ENCODE measurements around the gene ARID4A.

The ARID4A gene

GRCh38 chr14:58265401-58265800, 33.0 kb upstream of the ARID4A start:
- TF ChIP-seq ESRRG (CRISPR knock-in tag; IDR thresholded peaks at IDR 0.05) (no peak), GLIS3 (CRISPR knock-in tag; IDR thresholded peaks at IDR 0.05) (no peak), ZFP3 (CRISPR knock-in tag; IDR thresholded peaks at IDR 0.05) (no peak), CSDC2 (CRISPR knock-in tag; IDR thresholded peaks at IDR 0.05) (no peak), PPARA (CRISPR knock-in tag; IDR thresholded peaks at IDR 0.05; ENCODE audit: borderline replicate concordance) (no peak), PATZ1 (CRISPR knock-in tag; IDR thresholded peaks at IDR 0.05; ENCODE audit: borderline replicate concordance) (no peak), CREB5 (CRISPR knock-in tag; IDR thresholded peaks at IDR 0.05; ENCODE audit: low read depth) (no peak), ZC3H10 (CRISPR knock-in tag; IDR thresholded peaks at IDR 0.05) (no peak)
- no peak for ATAC-seq

- TF ChIP-seq ZFP30 (CRISPR knock-in tag; IDR thresholded peaks at IDR 0.05) (no peak), TSHZ2 (CRISPR knock-in tag; IDR thresholded peaks at IDR 0.05) (no peak), RARB (CRISPR knock-in tag; IDR thresholded peaks at IDR 0.05) (no peak), BACH2 (CRISPR knock-in tag; IDR thresholded peaks at IDR 0.05; ENCODE audit: borderline replicate concordance) (no peak), CSDC2 (CRISPR knock-in tag; IDR thresholded peaks at IDR 0.05) (no peak)
- ATAC-seq, result no peak
Observed at GRCh38 chr14:58270628-58271027, 27.7 kb upstream of the ARID4A start.

GRCh38 chr14:58272588-58273372, 25.6 kb upstream of the ARID4A start:
- TF ChIP-seq CSDC2 (CRISPR knock-in tag; IDR thresholded peaks at IDR 0.05) (no peak), RARB (CRISPR knock-in tag; IDR thresholded peaks at IDR 0.05) (no peak)
- peak; percentile 41 for ATAC-seq

GRCh38 chr14:58274881-58275280, 23.5 kb upstream of the ARID4A start:
- TF ChIP-seq GLIS3 (CRISPR knock-in tag; IDR thresholded peaks at IDR 0.05) (no peak), TOX (CRISPR knock-in tag; IDR thresholded peaks at IDR 0.05; ENCODE audit: borderline replicate concordance) (no peak), ZC3H10 (CRISPR knock-in tag; IDR thresholded peaks at IDR 0.05) (no peak)
- ATAC-seq, result no peak

- ATAC-seq, result no peak
Observed at GRCh38 chr14:58275527-58276190, 22.7 kb upstream of the ARID4A start.

More at GRCh38 chr14:58275527-58276190, 22.7 kb upstream of the ARID4A start:
- TF ChIP-seq ISL1 (CRISPR knock-in tag; IDR thresholded peaks at IDR 0.05) (no peak), ZNF565 (CRISPR knock-in tag; conservative IDR thresholded peaks at IDR 0.05; ENCODE audit: low read depth) (no peak), TOX (CRISPR knock-in tag; IDR thresholded peaks at IDR 0.05; ENCODE audit: borderline replicate concordance) (no peak), ZNF70 (CRISPR knock-in tag; IDR thresholded peaks at IDR 0.05) (no peak), RARB (CRISPR knock-in tag; IDR thresholded peaks at IDR 0.05) (no peak), ESRRG (CRISPR knock-in tag; IDR thresholded peaks at IDR 0.05) (no peak), ZC3H10 (CRISPR knock-in tag; IDR thresholded peaks at IDR 0.05) (no peak), CSRNP3 (CRISPR knock-in tag; IDR thresholded peaks at IDR 0.05) (no peak), CSDC2 (CRISPR knock-in tag; IDR thresholded peaks at IDR 0.05) (no peak), ZFP3 (CRISPR knock-in tag; IDR thresholded peaks at IDR 0.05) (no peak), OSR1 (CRISPR knock-in tag; IDR thresholded peaks at IDR 0.05) (no peak), ZNF8 (CRISPR knock-in tag; IDR thresholded peaks at IDR 0.05) (no peak)
